ENCODE data around the gene GIPC2. TPM values are rescaled to one million over a fixed set of nuclear protein-coding genes. Genes with fewer than 3 reads are reported as not detected.

Gene GIPC2
- total and polyA plus RNA-seq, 9 of the 15 experiments (the other 6 are each of a cell fraction or from before 2014, with no cell fraction given), result 0.01 to 0.05 (median 0.04) TPM; not detected in 3

DNA sequence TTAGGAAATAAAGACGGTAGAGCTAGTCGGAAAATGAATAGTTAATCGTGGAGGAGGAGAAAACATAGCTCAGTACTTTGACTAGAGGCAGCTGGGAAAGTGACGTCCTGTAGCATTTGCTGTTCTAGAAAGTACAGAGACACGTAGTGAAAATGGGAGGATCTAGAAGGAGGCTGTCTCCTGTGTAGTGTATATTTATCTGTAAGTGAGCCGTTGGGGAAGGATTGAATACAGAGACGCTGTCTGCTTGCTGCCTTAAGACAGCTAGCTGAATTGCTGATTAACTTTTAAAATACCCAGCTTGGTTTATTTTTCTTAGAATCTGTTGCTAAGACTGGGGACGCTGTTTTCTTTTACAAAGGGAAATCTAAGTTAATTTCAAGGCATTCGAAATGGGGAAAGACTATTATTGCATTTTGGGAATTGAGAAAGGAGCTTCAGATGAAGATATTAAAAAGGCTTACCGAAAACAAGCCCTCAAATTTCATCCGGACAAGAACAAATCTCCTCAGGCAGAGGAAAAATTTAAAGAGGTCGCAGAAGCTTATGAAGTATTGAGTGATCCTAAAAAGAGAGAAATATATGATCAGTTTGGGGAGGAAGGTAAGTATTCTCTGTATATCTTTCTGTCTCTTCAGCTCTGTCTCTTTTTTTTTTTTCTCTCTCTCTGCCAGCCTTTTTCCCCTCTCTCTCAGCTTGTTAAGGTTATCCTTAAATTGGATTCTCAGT is 40.9 kb upstream of the GIPC2 start, which contains the start of gene DNAJB4 (continued):
- TF ChIP-seq HNRNPLL (IDR thresholded peaks at IDR 0.05; ENCODE audit: low read depth, low read length, poor library complexity, severe bottlenecking) (no peak), BRCA1 (IDR thresholded peaks at IDR 0.05) (no peak), BRCA1 (CRISPR knock-in tag; IDR thresholded peaks at IDR 0.05) (no peak), TFAM (CRISPR knock-in tag; conservative IDR thresholded peaks at IDR 0.05) (no peak), TBP (optimal IDR thresholded peaks at IDR 0.05; ENCODE audit: low read depth, low read length) (no peak), ZNF354B (CRISPR knock-in tag; IDR thresholded peaks at IDR 0.05) (no peak), YBX1 (IDR thresholded peaks at IDR 0.05) (no peak), GTF2E2 (tag; IDR thresholded peaks at IDR 0.05) (peak; percentile 99), MEF2A (IDR thresholded peaks at IDR 0.05; ENCODE audit: control insufficient read depth, low read depth, low read length) (no peak), SREBF2 (CRISPR knock-in tag; IDR thresholded peaks at IDR 0.05) (no peak), NR2C1 (IDR thresholded peaks at IDR 0.05) (no peak), NR2C1 (tag; IDR thresholded peaks at IDR 0.05) (no peak), SMARCB1 (IDR thresholded peaks at IDR 0.05; ENCODE audit: insufficient read length, low read depth) (no peak)
- TF ChIP-seq, protein P1, sequence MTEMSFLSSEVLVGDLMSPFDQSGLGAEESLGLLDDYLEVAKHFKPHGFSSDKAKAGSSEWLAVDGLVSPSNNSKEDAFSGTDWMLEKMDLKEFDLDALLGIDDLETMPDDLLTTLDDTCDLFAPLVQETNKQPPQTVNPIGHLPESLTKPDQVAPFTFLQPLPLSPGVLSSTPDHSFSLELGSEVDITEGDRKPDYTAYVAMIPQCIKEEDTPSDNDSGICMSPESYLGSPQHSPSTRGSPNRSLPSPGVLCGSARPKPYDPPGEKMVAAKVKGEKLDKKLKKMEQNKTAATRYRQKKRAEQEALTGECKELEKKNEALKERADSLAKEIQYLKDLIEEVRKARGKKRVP (CRISPR knock-in tag; IDR thresholded peaks at IDR 0.05), result no peak; the same call in 1 of the 2 replicates
- TF ChIP-seq, protein P2, sequence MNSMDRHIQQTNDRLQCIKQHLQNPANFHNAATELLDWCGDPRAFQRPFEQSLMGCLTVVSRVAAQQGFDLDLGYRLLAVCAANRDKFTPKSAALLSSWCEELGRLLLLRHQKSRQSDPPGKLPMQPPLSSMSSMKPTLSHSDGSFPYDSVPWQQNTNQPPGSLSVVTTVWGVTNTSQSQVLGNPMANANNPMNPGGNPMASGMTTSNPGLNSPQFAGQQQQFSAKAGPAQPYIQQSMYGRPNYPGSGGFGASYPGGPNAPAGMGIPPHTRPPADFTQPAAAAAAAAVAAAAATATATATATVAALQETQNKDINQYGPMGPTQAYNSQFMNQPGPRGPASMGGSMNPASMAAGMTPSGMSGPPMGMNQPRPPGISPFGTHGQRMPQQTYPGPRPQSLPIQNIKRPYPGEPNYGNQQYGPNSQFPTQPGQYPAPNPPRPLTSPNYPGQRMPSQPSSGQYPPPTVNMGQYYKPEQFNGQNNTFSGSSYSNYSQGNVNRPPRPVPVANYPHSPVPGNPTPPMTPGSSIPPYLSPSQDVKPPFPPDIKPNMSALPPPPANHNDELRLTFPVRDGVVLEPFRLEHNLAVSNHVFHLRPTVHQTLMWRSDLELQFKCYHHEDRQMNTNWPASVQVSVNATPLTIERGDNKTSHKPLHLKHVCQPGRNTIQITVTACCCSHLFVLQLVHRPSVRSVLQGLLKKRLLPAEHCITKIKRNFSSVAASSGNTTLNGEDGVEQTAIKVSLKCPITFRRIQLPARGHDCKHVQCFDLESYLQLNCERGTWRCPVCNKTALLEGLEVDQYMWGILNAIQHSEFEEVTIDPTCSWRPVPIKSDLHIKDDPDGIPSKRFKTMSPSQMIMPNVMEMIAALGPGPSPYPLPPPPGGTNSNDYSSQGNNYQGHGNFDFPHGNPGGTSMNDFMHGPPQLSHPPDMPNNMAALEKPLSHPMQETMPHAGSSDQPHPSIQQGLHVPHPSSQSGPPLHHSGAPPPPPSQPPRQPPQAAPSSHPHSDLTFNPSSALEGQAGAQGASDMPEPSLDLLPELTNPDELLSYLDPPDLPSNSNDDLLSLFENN (IDR thresholded peaks at IDR 0.05; ENCODE audit: low read depth in 2 of 2, low read length in 2 of 2), result no peak
- TF ChIP-seq, protein P3, sequence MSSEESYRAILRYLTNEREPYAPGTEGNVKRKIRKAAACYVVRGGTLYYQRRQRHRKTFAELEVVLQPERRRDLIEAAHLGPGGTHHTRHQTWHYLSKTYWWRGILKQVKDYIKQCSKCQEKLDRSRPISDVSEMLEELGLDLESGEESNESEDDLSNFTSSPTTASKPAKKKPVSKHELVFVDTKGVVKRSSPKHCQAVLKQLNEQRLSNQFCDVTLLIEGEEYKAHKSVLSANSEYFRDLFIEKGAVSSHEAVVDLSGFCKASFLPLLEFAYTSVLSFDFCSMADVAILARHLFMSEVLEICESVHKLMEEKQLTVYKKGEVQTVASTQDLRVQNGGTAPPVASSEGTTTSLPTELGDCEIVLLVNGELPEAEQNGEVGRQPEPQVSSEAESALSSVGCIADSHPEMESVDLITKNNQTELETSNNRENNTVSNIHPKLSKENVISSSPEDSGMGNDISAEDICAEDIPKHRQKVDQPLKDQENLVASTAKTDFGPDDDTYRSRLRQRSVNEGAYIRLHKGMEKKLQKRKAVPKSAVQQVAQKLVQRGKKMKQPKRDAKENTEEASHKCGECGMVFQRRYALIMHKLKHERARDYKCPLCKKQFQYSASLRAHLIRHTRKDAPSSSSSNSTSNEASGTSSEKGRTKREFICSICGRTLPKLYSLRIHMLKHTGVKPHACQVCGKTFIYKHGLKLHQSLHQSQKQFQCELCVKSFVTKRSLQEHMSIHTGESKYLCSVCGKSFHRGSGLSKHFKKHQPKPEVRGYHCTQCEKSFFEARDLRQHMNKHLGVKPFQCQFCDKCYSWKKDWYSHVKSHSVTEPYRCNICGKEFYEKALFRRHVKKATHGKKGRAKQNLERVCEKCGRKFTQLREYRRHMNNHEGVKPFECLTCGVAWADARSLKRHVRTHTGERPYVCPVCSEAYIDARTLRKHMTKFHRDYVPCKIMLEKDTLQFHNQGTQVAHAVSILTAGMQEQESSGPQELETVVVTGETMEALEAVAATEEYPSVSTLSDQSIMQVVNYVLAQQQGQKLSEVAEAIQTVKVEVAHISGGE (CRISPR knock-in tag; IDR thresholded peaks at IDR 0.05), result 0 out of 6 replicates have a peak, but pooled peaks of 1 of the 3 experiments have one; percentile 3
- TF ChIP-seq, protein P4, sequence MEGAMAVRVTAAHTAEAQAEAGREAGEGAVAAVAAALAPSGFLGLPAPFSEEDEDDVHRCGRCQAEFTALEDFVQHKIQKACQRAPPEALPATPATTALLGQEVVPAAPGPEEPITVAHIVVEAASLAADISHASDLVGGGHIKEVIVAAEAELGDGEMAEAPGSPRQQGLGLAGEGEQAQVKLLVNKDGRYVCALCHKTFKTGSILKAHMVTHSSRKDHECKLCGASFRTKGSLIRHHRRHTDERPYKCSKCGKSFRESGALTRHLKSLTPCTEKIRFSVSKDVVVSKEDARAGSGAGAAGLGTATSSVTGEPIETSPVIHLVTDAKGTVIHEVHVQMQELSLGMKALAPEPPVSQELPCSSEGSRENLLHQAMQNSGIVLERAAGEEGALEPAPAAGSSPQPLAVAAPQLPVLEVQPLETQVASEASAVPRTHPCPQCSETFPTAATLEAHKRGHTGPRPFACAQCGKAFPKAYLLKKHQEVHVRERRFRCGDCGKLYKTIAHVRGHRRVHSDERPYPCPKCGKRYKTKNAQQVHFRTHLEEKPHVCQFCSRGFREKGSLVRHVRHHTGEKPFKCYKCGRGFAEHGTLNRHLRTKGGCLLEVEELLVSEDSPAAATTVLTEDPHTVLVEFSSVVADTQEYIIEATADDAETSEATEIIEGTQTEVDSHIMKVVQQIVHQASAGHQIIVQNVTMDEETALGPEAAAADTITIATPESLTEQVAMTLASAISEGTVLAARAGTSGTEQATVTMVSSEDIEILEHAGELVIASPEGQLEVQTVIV (CRISPR knock-in tag; IDR thresholded peaks at IDR 0.05; ENCODE audit: borderline replicate concordance), result no peak

Data from K562 (cell line).